Gastrocnemius medialis (tissue), 4 donors: ENCODE measurements around the gene DDOST. TPM values are rescaled to one million over a fixed set of nuclear protein-coding genes. Genes with fewer than 3 reads are reported as not detected.

Experiments
- ATAC-seq, 2 donors: fragments of 150-250 bp; one replicate each; pipeline ENCODE4 v1.9.1; 2016
- DNase-seq, 2 donors: peaks; one replicate each; pipeline ENCODE4 v3.0.0-alpha.2; 2019
- H3K27ac ChIP-seq, 4 donors: fragments of 200-600 bp; sonication (generic); 1 replicate in 1 of 4; 2 replicates in 3 of 4; pipeline ENCODE4 v1.5.1; 2016 to 2018; ENCODE audit warnings: mild to moderate bottlenecking in 2 of 4, moderate library complexity in 1 of 4
- H3K27me3 ChIP-seq, 3 donors: fragments of 200-600 bp; sonication (generic) in 2 of 3; 1 replicate in 1 of 3; 2 replicates in 2 of 3; pipeline versions ENCODE4 v1.5.1 to v1.6.0; 2016 to 2019; ENCODE audit warnings: mild to moderate bottlenecking in 1 of 3, moderate library complexity in 1 of 3
- H3K36me3 ChIP-seq, 2 donors: fragments of 200-600 bp; sonication (generic) in 1 of 2; one replicate each; pipeline ENCODE4 v1.5.1; 2017 to 2018
- H3K4me1 ChIP-seq, 2 donors: fragments of 200-600 bp; sonication (generic) in 1 of 2; one replicate each; pipeline ENCODE4 v1.5.1; 2016 to 2017; ENCODE audit warnings: mild to moderate bottlenecking in 2 of 2
- H3K4me3 ChIP-seq, 4 donors: fragments of 200-600 bp; sonication (generic) in 3 of 4; 1 replicate in 1 of 4; 2 replicates in 3 of 4; pipeline ENCODE4 v1.5.1; 2016 to 2019; ENCODE audit warnings: mild to moderate bottlenecking in 2 of 4
- H3K9me3 ChIP-seq, 3 donors: fragments of 200-600 bp; sonication (generic) in 2 of 3; 1 replicate in 1 of 3; 2 replicates in 2 of 3; pipeline ENCODE4 v1.5.1; 2016 to 2019
- POLR2A ChIP-seq, 2 donors: fragments of 450-650 bp; IDR thresholded peaks; one replicate each; pipeline ENCODE4 v1.6.1; 2017; ENCODE audit warnings: antibody characterized with exemption in 2 of 2, mild to moderate bottlenecking in 2 of 2, moderate library complexity in 2 of 2
- in situ Hi-C, 4 donors: fragments of 200-750 bp; cut with MboI; loops; one replicate each; pipeline versions ENCODE4 v1.15.0 to v1.8.0; 2017; ENCODE audit warnings: low sequenced_read_pairs in 4 of 4
- intact Hi-C: fragments of 100-400 bp; cut with DNase I; formaldehyde crosslinking; loops from one replicate; pipeline ENCODE4 v1.15.1; 2023; ENCODE audit warnings: low total_unique reads
- total RNA-seq, 4 donors: library from RNA; depleted of rRNA; stranded (reverse); fragments of >200 nt; gene quantifications; one replicate each; pipeline versions ENCODE4 v1.1.0 to v1.2.3, GENCODE V29; 2016
- TF ChIP-seq, protein P1 (sequence below), 5 experiments: fragments of 450-650 bp in 3 of 5; fragments of 200-600 bp in 2 of 5; sonication (generic) in 2 of 5; IDR thresholded peaks in 4 of 5; conservative IDR thresholded peaks in 1 of 5; 1 replicate in 4 of 5; 2 replicates in 1 of 5; pipeline ENCODE4 v1.5.1; 2016 to 2019; ENCODE audit warnings: antibody characterized with exemption in 5 of 5, mild to moderate bottlenecking in 3 of 5, moderate library complexity in 3 of 5

Gene DDOST
- total RNA-seq, 4 donors from 2014 or later = 63.0 to 110 (median 99.8) TPM

- Histone ChIP-seq H3K36me3 (no peaks in the 10 kb centered on the region), H3K27me3 (no peaks in the 10 kb centered on the region), H3K9me3 (no peaks in the 10 kb centered on the region), H3K27ac (no peak overlapping the region), H3K4me3 (no peak overlapping the region), H3K4me1 (no peaks in the 10 kb centered on the region)
- DNase-seq = no peak
- no peak for ATAC-seq
- intact Hi-C loops = no loop called here
- in situ Hi-C loops = no loop called here
- TF ChIP-seq, protein P1, sequence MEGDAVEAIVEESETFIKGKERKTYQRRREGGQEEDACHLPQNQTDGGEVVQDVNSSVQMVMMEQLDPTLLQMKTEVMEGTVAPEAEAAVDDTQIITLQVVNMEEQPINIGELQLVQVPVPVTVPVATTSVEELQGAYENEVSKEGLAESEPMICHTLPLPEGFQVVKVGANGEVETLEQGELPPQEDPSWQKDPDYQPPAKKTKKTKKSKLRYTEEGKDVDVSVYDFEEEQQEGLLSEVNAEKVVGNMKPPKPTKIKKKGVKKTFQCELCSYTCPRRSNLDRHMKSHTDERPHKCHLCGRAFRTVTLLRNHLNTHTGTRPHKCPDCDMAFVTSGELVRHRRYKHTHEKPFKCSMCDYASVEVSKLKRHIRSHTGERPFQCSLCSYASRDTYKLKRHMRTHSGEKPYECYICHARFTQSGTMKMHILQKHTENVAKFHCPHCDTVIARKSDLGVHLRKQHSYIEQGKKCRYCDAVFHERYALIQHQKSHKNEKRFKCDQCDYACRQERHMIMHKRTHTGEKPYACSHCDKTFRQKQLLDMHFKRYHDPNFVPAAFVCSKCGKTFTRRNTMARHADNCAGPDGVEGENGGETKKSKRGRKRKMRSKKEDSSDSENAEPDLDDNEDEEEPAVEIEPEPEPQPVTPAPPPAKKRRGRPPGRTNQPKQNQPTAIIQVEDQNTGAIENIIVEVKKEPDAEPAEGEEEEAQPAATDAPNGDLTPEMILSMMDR (IDR thresholded peaks at IDR 0.05 in 4 of 5, conservative IDR thresholded peaks at IDR 0.05 in 1 of 5) = no peak
- no peak for TF ChIP-seq POLR2A (IDR thresholded peaks at IDR 0.05)
Measured at GRCh38 chr1:20604678-20605077, 56.5 kb downstream of the DDOST start.

DNA sequence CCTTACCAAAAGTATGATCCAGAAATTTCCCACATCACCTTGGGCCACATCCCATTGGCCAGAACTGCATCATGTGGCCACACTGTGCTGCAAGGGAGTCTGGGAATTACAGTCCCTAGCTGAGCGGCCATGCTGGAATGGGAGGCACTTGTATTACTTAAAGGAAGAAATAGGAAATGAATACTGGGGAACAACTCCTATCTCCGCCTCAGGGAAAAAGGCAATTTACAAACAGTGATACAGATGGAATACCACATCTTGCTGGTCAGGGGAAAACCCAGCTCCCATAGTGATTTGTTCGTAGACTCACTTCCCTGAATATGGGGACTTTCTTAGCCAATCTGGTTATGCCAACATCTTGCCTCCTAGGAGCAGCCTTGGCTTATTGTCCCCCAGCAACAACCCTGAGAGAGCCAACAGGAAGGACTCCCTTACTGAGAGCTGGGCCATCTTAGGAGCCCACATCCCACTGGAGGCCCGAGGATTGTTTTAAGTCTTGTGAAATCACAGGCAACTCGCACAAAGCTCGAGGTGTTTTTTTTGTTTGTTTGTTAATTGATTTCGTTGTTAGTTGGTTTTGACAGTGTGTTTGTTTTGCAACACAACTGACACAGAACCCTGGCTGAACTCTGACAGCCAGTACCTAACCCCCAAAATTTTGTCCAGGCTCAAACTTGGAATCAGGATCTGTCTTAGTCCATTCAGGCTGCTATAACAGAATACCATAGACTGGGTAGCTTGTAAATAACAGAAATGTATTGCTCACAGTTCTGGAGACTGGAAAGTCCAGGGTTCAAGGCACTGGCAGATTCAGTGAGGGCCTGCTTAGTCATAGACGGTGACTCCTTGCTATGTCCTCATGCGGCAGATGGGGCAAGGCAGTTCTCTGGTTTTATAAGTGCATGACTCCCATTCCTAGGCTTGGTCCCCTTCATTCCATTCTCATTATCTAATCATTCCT lies 57.4 kb downstream of the DDOST start:
- TF ChIP-seq POLR2A (IDR thresholded peaks at IDR 0.05) = no peak
- TF ChIP-seq, protein P1 (IDR thresholded peaks at IDR 0.05 in 4 of 5, conservative IDR thresholded peaks at IDR 0.05 in 1 of 5) = no peak
- DNase-seq (no peak), ATAC-seq (no peak)
- Histone ChIP-seq H3K4me3 (no peak overlapping the region), H3K4me1 (no peaks in the 10 kb centered on the region), H3K27ac (no peak overlapping the region), H3K9me3 (no peaks in the 10 kb centered on the region), H3K36me3 (no peaks in the 10 kb centered on the region), H3K27me3 (no peaks in the 10 kb centered on the region)
- intact Hi-C loops (no loop called here), in situ Hi-C loops (no loop called here)

- H3K36me3 ChIP-seq = no peaks in the 10 kb centered on the region
- intact Hi-C loops = no loop called here
- DNase-seq (no peak), ATAC-seq (no peak)
- TF ChIP-seq, protein P1 (IDR thresholded peaks at IDR 0.05 in 4 of 5, conservative IDR thresholded peaks at IDR 0.05 in 1 of 5) = no peak
- no peak for TF ChIP-seq POLR2A (IDR thresholded peaks at IDR 0.05)
- in situ Hi-C loops = no loop called here
- no peak overlapping the region for H3K27ac ChIP-seq
- no peaks in the 10 kb centered on the region for H3K4me1 ChIP-seq
- H3K27me3 ChIP-seq = no peaks in the 10 kb centered on the region
- H3K9me3 ChIP-seq = no peaks in the 10 kb centered on the region
- no peak overlapping the region for H3K4me3 ChIP-seq
Measured at GRCh38 chr1:20602851-20603450, 58.2 kb downstream of the DDOST start.

Other genes starting within 250 kb of the DDOST start
- gene CAMK2N1, start 175.2 kb downstream of the DDOST start, total RNA-seq = 1 to 10 TPM; 1.3 to 2.5 (median 1.5) TPM
- 10 to 100 TPM; 32.8 to 44.5 (median 38.8) TPM for gene MUL1, start 153.2 kb downstream of the DDOST start, total RNA-seq
- under 1 TPM in 2 of 4 donors, not detected in 2; 0.09 to 0.10 TPM for gene FAM43B, start 108.8 kb downstream of the DDOST start, total RNA-seq
- gene CDA, start 72.3 kb downstream of the DDOST start, total RNA-seq = 1 to 10 TPM in 3 of 4 donors, under 1 TPM in 1; 0.71 to 1.7 (median 1.2) TPM
- 100 to 1,000 TPM; 376 to 478 (median 414) TPM for gene PINK1, start 27.9 kb downstream of the DDOST start, total RNA-seq
- gene KIF17, start 56.6 kb upstream of the DDOST start, total RNA-seq = 1 to 10 TPM; 2.6 to 3.8 (median 3.0) TPM
- under 1 TPM in 1 of 4 donors, not detected in 3; 0.53 TPM for gene SH2D5, start 71.3 kb upstream of the DDOST start, total RNA-seq
- gene HP1BP3, start 125.9 kb upstream of the DDOST start, total RNA-seq = 100 to 1,000 TPM in 2 of 4 donors, 10 to 100 TPM in 2; 73.9 to 121 (median 108) TPM